GM18526 (cell line): Measurements from ENCODE around the gene BMP7.

Experiments used
- POLR2A ChIP-seq: IDR thresholded peaks from 3 replicates; pipeline ENCODE4 v1.6.1; 2011; ENCODE audit not compliant: insufficient read length; ENCODE audit errors: extremely low read depth

Gene BMP7

GRCh38 chr20:57126481-57127092 lies 139.9 kb downstream of the BMP7 start:
- no peak for TF ChIP-seq POLR2A

GRCh38 chr20:57124800-57125517 lies 141.5 kb downstream of the BMP7 start:
- no peak for TF ChIP-seq POLR2A

- TF ChIP-seq POLR2A, result no peak
These were observed 142.1 kb downstream of the BMP7 start for GRCh38 chr20:57124366-57124765.

- TF ChIP-seq POLR2A, result no peak
These were observed 142.9 kb downstream of the BMP7 start for GRCh38 chr20:57123504-57123903.

- TF ChIP-seq POLR2A, result no peak
These were observed 143.6 kb downstream of the BMP7 start for GRCh38 chr20:57122536-57123489.

- no peak for TF ChIP-seq POLR2A
These were observed 147.5 kb downstream of the BMP7 start for GRCh38 chr20:57118964-57119363.
